ENCODE measurements around the gene TSPY8. TPM values are rescaled to one million over a fixed set of nuclear protein-coding genes. Genes with fewer than 3 reads are reported as not detected.

TSPY8 gene
- total RNA-seq = not detected in 2 replicates

GRCh38 chrY:9357497-9357896, at the start of gene TSPY8:
TSS of gene TSPY8 (plus strand) at chrY:9357797. CDS start at chrY:9357843, 46 bp downstream.

GRCh38 chrY:9337164-9337563, 20.4 kb upstream of the TSPY8 start, which contains the start of gene TSPY4:
TSS of gene TSPY4 (plus strand) at chrY:9337464. CDS start at chrY:9337510, 46 bp downstream.

GRCh38 chrY:9398121-9398520, 40.5 kb downstream of the TSPY8 start, which contains the start of gene TSPY3:
TSS of gene TSPY3 (plus strand) at chrY:9398421. CDS start at chrY:9398467, 46 bp downstream.

Other genes starting within 250 kb of the TSPY8 start
- not detected in 2 replicates for gene TSPY4, start 20.3 kb upstream of the TSPY8 start, total RNA-seq
- not detected in 2 replicates for gene TSPY3, start 40.6 kb downstream of the TSPY8 start, total RNA-seq
- gene TSPY1, start 109.2 kb downstream of the TSPY8 start, total RNA-seq = not detected in 2 replicates
- gene TSPY9, start 129.5 kb downstream of the TSPY8 start, total RNA-seq = not detected in 2 replicates
- gene TSPY10, start 170.1 kb downstream of the TSPY8 start, total RNA-seq = not detected in 2 replicates